PC-9 (cell line): Measurements from ENCODE around the gene LAGE3.

Source experiments
- EZH2 ChIP-seq: fragments of 200-600 bp; sonication (generic); IDR thresholded peaks from 2 replicates; pipeline ENCODE4 v1.8.0; 2017; ENCODE audit warnings: antibody characterized with exemption, low read depth
- TF ChIP-seq, protein P1 (sequence below): fragments of 200-600 bp; sonication (generic); conservative IDR thresholded peaks from 2 replicates; pipeline ENCODE4 v1.6.1; 2017; ENCODE audit warnings: mixed run types, antibody characterized with exemption, mild to moderate bottlenecking, moderate library complexity

DNA sequence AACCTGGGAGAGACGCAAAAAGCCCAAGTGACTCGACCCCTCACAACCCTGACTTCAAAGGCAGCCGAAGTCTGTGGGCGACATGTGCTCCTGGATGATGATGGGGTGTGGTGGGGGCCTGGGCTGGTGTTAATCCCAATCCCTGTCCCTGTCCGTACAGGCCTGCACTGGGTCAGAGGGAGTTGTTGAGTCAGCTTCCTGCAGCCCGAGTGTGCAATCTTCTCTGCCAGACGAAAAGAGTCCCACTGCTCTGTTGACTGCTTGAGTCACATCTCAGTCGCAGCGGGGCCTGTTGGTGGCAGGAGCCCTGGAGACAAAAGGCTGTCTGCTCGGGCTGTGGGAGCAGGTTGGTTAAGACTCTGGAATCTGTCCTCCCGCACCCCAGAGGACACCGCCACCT lies 26.7 kb upstream of the LAGE3 start:
- TF ChIP-seq, protein P1, sequence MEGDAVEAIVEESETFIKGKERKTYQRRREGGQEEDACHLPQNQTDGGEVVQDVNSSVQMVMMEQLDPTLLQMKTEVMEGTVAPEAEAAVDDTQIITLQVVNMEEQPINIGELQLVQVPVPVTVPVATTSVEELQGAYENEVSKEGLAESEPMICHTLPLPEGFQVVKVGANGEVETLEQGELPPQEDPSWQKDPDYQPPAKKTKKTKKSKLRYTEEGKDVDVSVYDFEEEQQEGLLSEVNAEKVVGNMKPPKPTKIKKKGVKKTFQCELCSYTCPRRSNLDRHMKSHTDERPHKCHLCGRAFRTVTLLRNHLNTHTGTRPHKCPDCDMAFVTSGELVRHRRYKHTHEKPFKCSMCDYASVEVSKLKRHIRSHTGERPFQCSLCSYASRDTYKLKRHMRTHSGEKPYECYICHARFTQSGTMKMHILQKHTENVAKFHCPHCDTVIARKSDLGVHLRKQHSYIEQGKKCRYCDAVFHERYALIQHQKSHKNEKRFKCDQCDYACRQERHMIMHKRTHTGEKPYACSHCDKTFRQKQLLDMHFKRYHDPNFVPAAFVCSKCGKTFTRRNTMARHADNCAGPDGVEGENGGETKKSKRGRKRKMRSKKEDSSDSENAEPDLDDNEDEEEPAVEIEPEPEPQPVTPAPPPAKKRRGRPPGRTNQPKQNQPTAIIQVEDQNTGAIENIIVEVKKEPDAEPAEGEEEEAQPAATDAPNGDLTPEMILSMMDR: no peak
- no peak for TF ChIP-seq EZH2
